IMR-90 (cell line): ENCODE data around the gene LDLRAD3.

Experiments
- CEBPB ChIP-seq: IDR thresholded peaks from 2 replicates; pipeline ENCODE4 v1.6.1; 2012; ENCODE audit warnings: low read depth, low read length, improper control_type of control experiment
- MAFK ChIP-seq: IDR thresholded peaks from 2 replicates; pipeline ENCODE4 v1.6.1; 2012; ENCODE audit warnings: low read depth, low read length, improper control_type of control experiment
- MAZ ChIP-seq: IDR thresholded peaks from 2 replicates; pipeline ENCODE4 v1.6.1; 2012; ENCODE audit warnings: low read depth, mild to moderate bottlenecking, low read length, improper control_type of control experiment, moderate library complexity, borderline replicate concordance
- NFE2L2 ChIP-seq: fragments of 150-350 bp; IDR thresholded peaks from 2 replicates; pipeline ENCODE4 v1.6.1; 2016; ENCODE audit warnings: low read depth, mild to moderate bottlenecking, low read length
- POLR2A ChIP-seq: IDR thresholded peaks from 2 replicates; pipeline ENCODE4 v1.6.1; 2012; ENCODE audit warnings: mild to moderate bottlenecking, low read depth, low read length
- RAD21 ChIP-seq: IDR thresholded peaks from 2 replicates; pipeline ENCODE4 v1.6.1; 2012; ENCODE audit warnings: low read length, improper control_type of control experiment
- RFX5 ChIP-seq: IDR thresholded peaks from 2 replicates; pipeline ENCODE4 v1.8.0; 2012; ENCODE audit warnings: low read depth, mild to moderate bottlenecking, low read length, moderate library complexity
- TF ChIP-seq, protein P1 (sequence below): conservative IDR thresholded peaks from 2 replicates; pipeline ENCODE4 v1.5.1; 2012; ENCODE audit warnings: mild to moderate bottlenecking, low read depth, low read length, improper control_type of control experiment
- TF ChIP-seq, protein P2 (sequence below): fragments of 150-350 bp; IDR thresholded peaks from 2 replicates; pipeline ENCODE4 v1.6.1; 2017; ENCODE audit warnings: mild to moderate bottlenecking, antibody characterized with exemption, low read length, low read depth
- TF ChIP-seq, protein P3 (sequence below): fragments of 150-350 bp; IDR thresholded peaks from 2 replicates; pipeline ENCODE4 v1.6.1; 2016; ENCODE audit warnings: low read depth, mild to moderate bottlenecking, low read length, moderate library complexity, borderline replicate concordance

DNA sequence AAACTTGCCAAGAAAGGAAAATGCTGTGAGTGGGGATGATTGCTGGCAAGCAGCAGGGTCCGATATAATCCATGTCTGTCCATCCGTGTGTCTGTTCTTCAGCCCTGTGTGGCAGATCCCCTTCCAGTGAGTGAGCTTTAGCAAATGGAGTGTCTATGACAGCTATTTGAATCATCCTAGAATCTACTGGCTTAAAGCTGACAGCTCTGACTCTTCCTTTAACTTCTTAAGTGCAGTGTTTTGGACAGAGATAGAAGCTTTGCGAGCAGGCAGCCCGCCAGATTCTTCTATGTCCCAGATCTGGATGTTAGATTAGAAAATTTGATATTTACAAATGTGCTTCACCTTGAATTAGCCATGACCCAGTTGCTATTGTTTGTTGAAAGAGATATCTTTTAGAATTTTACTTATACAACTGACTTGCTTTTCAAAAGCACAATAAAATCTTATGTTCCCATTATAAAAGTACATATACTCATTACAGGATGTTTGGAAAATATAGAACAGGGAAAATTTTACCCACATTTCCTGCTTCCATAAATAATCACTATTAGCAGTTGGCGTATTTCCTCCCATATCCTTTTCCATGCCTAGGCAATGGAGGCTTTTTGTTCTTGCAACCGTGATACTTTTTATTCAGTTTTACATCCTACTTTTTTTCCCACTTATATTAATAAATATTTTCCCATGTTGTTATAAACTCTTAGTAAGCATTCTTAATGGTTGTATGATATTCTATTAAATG is 220.8 kb downstream of the LDLRAD3 start:
- TF ChIP-seq, protein P1, sequence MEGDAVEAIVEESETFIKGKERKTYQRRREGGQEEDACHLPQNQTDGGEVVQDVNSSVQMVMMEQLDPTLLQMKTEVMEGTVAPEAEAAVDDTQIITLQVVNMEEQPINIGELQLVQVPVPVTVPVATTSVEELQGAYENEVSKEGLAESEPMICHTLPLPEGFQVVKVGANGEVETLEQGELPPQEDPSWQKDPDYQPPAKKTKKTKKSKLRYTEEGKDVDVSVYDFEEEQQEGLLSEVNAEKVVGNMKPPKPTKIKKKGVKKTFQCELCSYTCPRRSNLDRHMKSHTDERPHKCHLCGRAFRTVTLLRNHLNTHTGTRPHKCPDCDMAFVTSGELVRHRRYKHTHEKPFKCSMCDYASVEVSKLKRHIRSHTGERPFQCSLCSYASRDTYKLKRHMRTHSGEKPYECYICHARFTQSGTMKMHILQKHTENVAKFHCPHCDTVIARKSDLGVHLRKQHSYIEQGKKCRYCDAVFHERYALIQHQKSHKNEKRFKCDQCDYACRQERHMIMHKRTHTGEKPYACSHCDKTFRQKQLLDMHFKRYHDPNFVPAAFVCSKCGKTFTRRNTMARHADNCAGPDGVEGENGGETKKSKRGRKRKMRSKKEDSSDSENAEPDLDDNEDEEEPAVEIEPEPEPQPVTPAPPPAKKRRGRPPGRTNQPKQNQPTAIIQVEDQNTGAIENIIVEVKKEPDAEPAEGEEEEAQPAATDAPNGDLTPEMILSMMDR = no peak
- TF ChIP-seq MAFK (no peak), CEBPB (no peak), POLR2A (no peak), NFE2L2 (no peak), RAD21 (no peak), MAZ (no peak), RFX5 (no peak)
- TF ChIP-seq, protein P2, sequence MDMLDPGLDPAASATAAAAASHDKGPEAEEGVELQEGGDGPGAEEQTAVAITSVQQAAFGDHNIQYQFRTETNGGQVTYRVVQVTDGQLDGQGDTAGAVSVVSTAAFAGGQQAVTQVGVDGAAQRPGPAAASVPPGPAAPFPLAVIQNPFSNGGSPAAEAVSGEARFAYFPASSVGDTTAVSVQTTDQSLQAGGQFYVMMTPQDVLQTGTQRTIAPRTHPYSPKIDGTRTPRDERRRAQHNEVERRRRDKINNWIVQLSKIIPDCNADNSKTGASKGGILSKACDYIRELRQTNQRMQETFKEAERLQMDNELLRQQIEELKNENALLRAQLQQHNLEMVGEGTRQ = no peak
- TF ChIP-seq, protein P3, sequence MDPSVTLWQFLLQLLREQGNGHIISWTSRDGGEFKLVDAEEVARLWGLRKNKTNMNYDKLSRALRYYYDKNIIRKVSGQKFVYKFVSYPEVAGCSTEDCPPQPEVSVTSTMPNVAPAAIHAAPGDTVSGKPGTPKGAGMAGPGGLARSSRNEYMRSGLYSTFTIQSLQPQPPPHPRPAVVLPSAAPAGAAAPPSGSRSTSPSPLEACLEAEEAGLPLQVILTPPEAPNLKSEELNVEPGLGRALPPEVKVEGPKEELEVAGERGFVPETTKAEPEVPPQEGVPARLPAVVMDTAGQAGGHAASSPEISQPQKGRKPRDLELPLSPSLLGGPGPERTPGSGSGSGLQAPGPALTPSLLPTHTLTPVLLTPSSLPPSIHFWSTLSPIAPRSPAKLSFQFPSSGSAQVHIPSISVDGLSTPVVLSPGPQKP = no peak
